ENCODE measurements around the gene ENGASE. TPM values are rescaled to one million over a fixed set of nuclear protein-coding genes. Genes with fewer than 3 reads are reported as not detected.

The ENGASE gene
- total and polyA plus RNA-seq, 2 donors (not counting 1 experiment from before 2014, with no cell fraction given): 92.1 to 122 TPM

- H4K20me1 ChIP-seq (ENCODE audit: control insufficient read depth, insufficient read depth, low read length, poor library complexity, severe bottlenecking): no peaks in the 10 kb centered on the region
- H3K4me2 ChIP-seq (replicated peaks; ENCODE audit: low read depth, low read length, poor library complexity, severe bottlenecking): no peak overlapping the region
- DNase-seq (no peak), ATAC-seq (ENCODE audit: low read depth) (no peak)
- H3K4me3 Mint-ChIP-seq: no peak overlapping the region
- no peak overlapping the region for H3K27ac ChIP-seq (ENCODE audit: low read length in 2 of 2)
- intact Hi-C loops (cut with micrococcal nuclease): loop anchor here (5.0 kb wide), 1 partner anchor 34 kb away; no protein-coding TSS in a partner anchor
- no peaks in the 10 kb centered on the region for H3K27me3 Mint-ChIP-seq
- CTCF ChIA-PET: interaction anchor here (1.5 to 10.5 kb wide), 2 partner anchors 16 to 312 kb away, joined by 3 to 370 read pairs; no protein-coding TSS in a partner anchor
- no peaks in the 10 kb centered on the region for H3K27me3 ChIP-seq (replicated peaks in 1 of 4; ENCODE audit: control extremely low read depth in 1 of 4, control insufficient read depth in 3 of 4, insufficient read depth in 4 of 4, low read length in 3 of 4)
- 83% methylated on average over 13 of the region's 17 CpGs for WGBS (ENCODE audit: insufficient coverage)
- TF ChIP-seq CTCF (IDR thresholded peaks at IDR 0.05): no peak
- no peak for TF ChIP-seq EZH2 (IDR thresholded peaks at IDR 0.05; ENCODE audit: borderline replicate concordance, insufficient read depth, low read depth, low read length, poor library complexity, severe bottlenecking)
- H3K79me2 ChIP-seq (ENCODE audit: control insufficient read depth, insufficient read depth, low read length): no peaks in the 10 kb centered on the region
- POLR2A ChIA-PET: no interaction called here
- no peak overlapping the region for H3K27ac Mint-ChIP-seq
- peaks cover 4% of the 10 kb centered on the region for H3K4me1 Mint-ChIP-seq
- peaks cover 1 to 3% of the 10 kb centered on the region in 2 donors for H3K4me1 ChIP-seq (ENCODE audit: control insufficient read depth in 2 of 2, insufficient read depth in 2 of 2, low read length in 2 of 2)
- H3K9me3 ChIP-seq (ENCODE audit: control extremely low read depth in 1 of 3, control insufficient read depth in 2 of 3, insufficient read depth in 1 of 3, low read length in 2 of 3): no peaks in the 10 kb centered on the region
- no peak overlapping the region for H3K9ac ChIP-seq (ENCODE audit: low read length)
- no peaks in the 10 kb centered on the region for H3K9me3 Mint-ChIP-seq (ENCODE audit: insufficient read depth)
- H3K4me3 ChIP-seq (ENCODE audit: control extremely low read depth in 1 of 5, extremely low read depth in 1 of 5, insufficient read depth in 1 of 5, low read depth in 2 of 5, low read length in 4 of 5): no peak overlapping the region
- H2AFZ ChIP-seq (ENCODE audit: insufficient read depth, low read depth, low read length, poor library complexity, severe bottlenecking): no peak overlapping the region
- peaks cover 0 to 38% of the 10 kb centered on the region in 2 experiments for H3K36me3 ChIP-seq (replicated peaks in 1 of 2; ENCODE audit: control extremely low read depth in 1 of 2, control insufficient read depth in 1 of 2, extremely low read depth in 1 of 2, insufficient read depth in 2 of 2, low read length in 1 of 2)
Observed at GRCh38 chr17:79080761-79081290, 6.2 kb downstream of the ENGASE start.

- Histone ChIP-seq H3K9ac (ENCODE audit: low read length) (no peak overlapping the region), H3K4me2 (replicated peaks; ENCODE audit: low read depth, low read length, poor library complexity, severe bottlenecking) (no peak overlapping the region), H3K36me3 (replicated peaks in 1 of 2; ENCODE audit: control extremely low read depth in 1 of 2, control insufficient read depth in 1 of 2, extremely low read depth in 1 of 2, insufficient read depth in 2 of 2, low read length in 1 of 2) (peaks cover 0 to 44% of the 10 kb centered on the region in 2 experiments), H3K9me3 (ENCODE audit: control extremely low read depth in 1 of 3, control insufficient read depth in 2 of 3, insufficient read depth in 1 of 3, low read length in 2 of 3) (no peaks in the 10 kb centered on the region), H3K79me2 (ENCODE audit: control insufficient read depth, insufficient read depth, low read length) (no peaks in the 10 kb centered on the region), H3K27me3 (replicated peaks in 1 of 4; ENCODE audit: control extremely low read depth in 1 of 4, control insufficient read depth in 3 of 4, insufficient read depth in 4 of 4, low read length in 3 of 4) (no peaks in the 10 kb centered on the region), H2AFZ (ENCODE audit: insufficient read depth, low read depth, low read length, poor library complexity, severe bottlenecking) (no peak overlapping the region), H3K4me3 (ENCODE audit: control extremely low read depth in 1 of 5, extremely low read depth in 1 of 5, insufficient read depth in 1 of 5, low read depth in 2 of 5, low read length in 4 of 5) (no peak overlapping the region), H3K27ac (ENCODE audit: low read length in 2 of 2) (no peak overlapping the region), H4K20me1 (ENCODE audit: control insufficient read depth, insufficient read depth, low read length, poor library complexity, severe bottlenecking) (no peaks in the 10 kb centered on the region), H3K4me1 (ENCODE audit: control insufficient read depth in 2 of 2, insufficient read depth in 2 of 2, low read length in 2 of 2) (no peaks in the 10 kb centered on the region)
- ChIA-PET POLR2A (interaction anchor here (0.5 kb wide), 1 partner anchor 155 kb away, joined by 3 read pairs; no protein-coding TSS in a partner anchor), CTCF (interaction anchor here (0.6 to 10.5 kb wide), 6 partner anchors 9 to 319 kb away, joined by 3 to 370 read pairs (median 6); no protein-coding TSS in a partner anchor)
- Mint-ChIP-seq H3K27ac (no peak overlapping the region), H3K4me3 (no peak overlapping the region), H3K4me1 (no peaks in the 10 kb centered on the region), H3K27me3 (no peaks in the 10 kb centered on the region), H3K9me3 (ENCODE audit: insufficient read depth) (no peaks in the 10 kb centered on the region)
- DNase-seq (no peak), ATAC-seq (ENCODE audit: low read depth) (no peak)
- 86% methylated on average over 15 of the region's 20 CpGs for WGBS (ENCODE audit: insufficient coverage)
- intact Hi-C loops (cut with micrococcal nuclease): loop anchor here (5.0 kb wide), 1 partner anchor 34 kb away; no protein-coding TSS in a partner anchor
- TF ChIP-seq EZH2 (IDR thresholded peaks at IDR 0.05; ENCODE audit: borderline replicate concordance, insufficient read depth, low read depth, low read length, poor library complexity, severe bottlenecking) (no peak), CTCF (IDR thresholded peaks at IDR 0.05) (no peak)
Observed at GRCh38 chr17:79081571-79082276, 7.1 kb downstream of the ENGASE start.
